Activated B cell treated with CpG ODN at 0.5 μM for 24 hours (primary cell): ENCODE data around the gene ZNF773. TPM values are rescaled to one million over a fixed set of nuclear protein-coding genes. Genes with fewer than 3 reads are reported as not detected.
"Not testable (repeated sequence)": the region's sequence is repeated elsewhere in the genome, so short reads cannot be mapped to it uniquely, and the experiment has no call there.

Source experiments
- ATAC-seq: fragments of 200-7000 bp; cut with Tn5 transposase; one replicate; pipeline ENCODE4 v1.10.0; 2021; ENCODE audit warnings: low read depth, mild to moderate bottlenecking, moderate library complexity
- CTCF ChIA-PET: fragments of 350-600 bp; sonication (Branson Sonifier 250); formaldehyde crosslinking; loops from one replicate; lab custom pipeline; 2021; ENCODE audit warnings: antibody characterized with exemption; lab: Charles Lee
- POLR2A ChIA-PET: fragments of 350-600 bp; sonication (Branson Sonifier 250); formaldehyde crosslinking; loops from one replicate; lab custom pipeline; 2021; ENCODE audit warnings: antibody characterized with exemption; lab: Charles Lee
- DNase-seq: peaks from one replicate; pipeline ENCODE4 v3.0.0; 2022
- H3K27ac Mint-ChIP-seq: one replicate; pipeline ENCODE4 v1.8.0; 2020; ENCODE audit warnings: mixed read lengths
- H3K27me3 Mint-ChIP-seq: one replicate; pipeline ENCODE4 v1.8.0; 2021; ENCODE audit warnings: mixed read lengths
- H3K36me3 Mint-ChIP-seq: one replicate; pipeline ENCODE4 v1.8.0; 2021; ENCODE audit warnings: low read depth, mixed read lengths
- H3K4me1 Mint-ChIP-seq: one replicate; pipeline ENCODE4 v1.8.0; 2021; ENCODE audit warnings: mixed read lengths
- H3K4me3 Mint-ChIP-seq: one replicate; pipeline ENCODE4 v1.8.0; 2020; ENCODE audit warnings: mild to moderate bottlenecking, mixed read lengths
- H3K9me3 Mint-ChIP-seq: one replicate; pipeline ENCODE4 v1.8.0; 2020; ENCODE audit warnings: mixed read lengths
- CTCF ChIP-seq: fragments of 200-600 bp; IDR thresholded peaks from one replicate; pipeline ENCODE4 v1.8.0; 2022; ENCODE audit warnings: antibody characterized with exemption, mild to moderate bottlenecking
- intact Hi-C: fragments of 100-400 bp; cut with micrococcal nuclease; formaldehyde crosslinking; loops from one replicate; pipeline ENCODE4 v1.15.1; 2024
- total RNA-seq: library from RNA; stranded (reverse); gene quantifications from 2 replicates; pipeline ENCODE4 v1.2.3, GENCODE V29; 2022

The ZNF773 gene
- total RNA-seq, 1 donor from 2014 or later = 20.2 TPM

GRCh38 chr19:57511484-57511883 is 11.7 kb downstream of the ZNF773 start:
- POLR2A ChIA-PET = interaction anchor here (0.6 kb wide), 1 partner anchor 493 kb away, joined by 3 read pairs; no protein-coding TSS in a partner anchor
- CTCF ChIA-PET = no interaction called here
- peaks cover 48% of the 10 kb centered on the region for H3K9me3 Mint-ChIP-seq

GRCh38 chr19:57512845-57513244 is 13.1 kb downstream of the ZNF773 start:
- ATAC-seq (no peak), DNase-seq (no peak)
- Mint-ChIP-seq H3K27me3 (no peaks in the 10 kb centered on the region), H3K4me3 (no peak overlapping the region), H3K4me1 (no peaks in the 10 kb centered on the region), H3K27ac (no peak overlapping the region), H3K9me3 (peaks cover 50% of the 10 kb centered on the region), H3K36me3 (peaks cover 76% of the 10 kb centered on the region)
- no peak for TF ChIP-seq CTCF
- intact Hi-C loops = no loop called here
- POLR2A ChIA-PET = no interaction called here
- CTCF ChIA-PET = no interaction called here

More at GRCh38 chr19:57511484-57511883, 11.7 kb downstream of the ZNF773 start:
- TF ChIP-seq CTCF = no peak
- Mint-ChIP-seq H3K4me3 (no peak overlapping the region), H3K36me3 (peaks cover 78% of the 10 kb centered on the region), H3K4me1 (no peaks in the 10 kb centered on the region), H3K27me3 (no peaks in the 10 kb centered on the region), H3K27ac (no peak overlapping the region)
- ATAC-seq (no peak), DNase-seq (no peak)
- intact Hi-C loops = no loop called here

- Mint-ChIP-seq H3K27ac (no peak overlapping the region), H3K4me3 (no peak overlapping the region), H3K9me3 (peaks cover 38% of the 10 kb centered on the region), H3K36me3 (peaks cover 57% of the 10 kb centered on the region), H3K27me3 (no peaks in the 10 kb centered on the region), H3K4me1 (no peaks in the 10 kb centered on the region)
- intact Hi-C loops = no loop called here
- POLR2A ChIA-PET = interaction anchor here (1.1 kb wide), 1 partner anchor 99 kb away, joined by 3 read pairs; the partner anchor contains the start of gene ZNF134
- ATAC-seq (no peak), DNase-seq (no peak)
- no peak for TF ChIP-seq CTCF
- CTCF ChIA-PET = no interaction called here
These were observed 15.5 kb downstream of the ZNF773 start for GRCh38 chr19:57515255-57515654.

- DNase-seq, H3K4me1 Mint-ChIP-seq, intact Hi-C loops, POLR2A ChIA-PET, CTCF ChIA-PET, H3K27ac Mint-ChIP-seq, H3K4me3 Mint-ChIP-seq, H3K27me3 Mint-ChIP-seq, ATAC-seq: not testable (repeated sequence)
- Mint-ChIP-seq H3K9me3 (peaks cover 32% of the 10 kb centered on the region), H3K36me3 (peaks cover 46% of the 10 kb centered on the region)
These were observed 18.3 kb downstream of the ZNF773 start for GRCh38 chr19:57518021-57518420.

- H3K27ac Mint-ChIP-seq = peak within 1 kb of the TSS; percentile 88
- peaks cover 24% of the 10 kb centered on the region for H3K4me1 Mint-ChIP-seq
- intact Hi-C loops = loop anchor here (1.0 to 2.0 kb wide), 10 partner anchors 29 to 200 kb away; partner anchors contain the start of genes TRAPPC2B, ZNF416, ZNF419 and ZNF547
- H3K27me3 Mint-ChIP-seq = no peaks in the 10 kb centered on the region
- CTCF ChIA-PET = no interaction called here
- DNase-seq (peak; percentile 78), ATAC-seq (peak; percentile 99)
- TF ChIP-seq CTCF = no peak
- H3K36me3 Mint-ChIP-seq = peaks cover 32% of the 10 kb centered on the region
- POLR2A ChIA-PET = interaction anchor here (0.6 to 1.3 kb wide), 3 partner anchors 87 to 145 kb away, joined by 3 to 5 read pairs (median 4); partner anchors contain the start of genes ZNF134 and ZNF211
- peak within 1 kb of the TSS; percentile 96 for H3K4me3 Mint-ChIP-seq
- H3K9me3 Mint-ChIP-seq = peaks cover 11% of the 10 kb centered on the region
These were observed 27.6 kb downstream of the ZNF773 start, which contains the start of gene ZNF549 for GRCh38 chr19:57527136-57527881. TSS of gene ZNF549 (plus strand) at chr19:57527356. CDS start at chr19:57527574, 218 bp downstream.
